Peyer's patch (tissue), 4 donors: ENCODE measurements around the gene RNF213. TPM values are rescaled to one million over a fixed set of nuclear protein-coding genes. Genes with fewer than 3 reads are reported as not detected.

Experiments
- DNase-seq, 3 donors: peaks; one replicate each; pipeline ENCODE4 v3.0.0-alpha.2; 2017 to 2019
- H3K27ac ChIP-seq, 4 donors: fragments of 200-600 bp; sonication (generic); one replicate each; pipeline ENCODE4 v1.5.1; 2016 to 2019
- H3K27me3 ChIP-seq, 2 donors: fragments of 200-600 bp; sonication (generic); one replicate each; pipeline ENCODE4 v1.5.1; 2019
- H3K36me3 ChIP-seq, 3 donors: fragments of 200-600 bp; sonication (generic); one replicate each; pipeline ENCODE4 v1.5.1; 2016 to 2019
- H3K4me1 ChIP-seq, 4 donors: fragments of 200-600 bp; sonication (generic); one replicate each; pipeline ENCODE4 v1.5.1; 2016 to 2019
- H3K4me3 ChIP-seq, 4 donors: fragments of 200-600 bp; sonication (generic); 1 replicate in 3 of 4; 2 replicates in 1 of 4; pipeline ENCODE4 v1.5.1; 2016 to 2019; ENCODE audit warnings: mild to moderate bottlenecking in 1 of 4
- H3K9me3 ChIP-seq, 4 donors: fragments of 200-600 bp; sonication (generic); one replicate each; pipeline ENCODE4 v1.5.1; 2016 to 2019; ENCODE audit warnings: mild to moderate bottlenecking in 1 of 4
- CTCF ChIP-seq, 6 experiments: fragments of 450-650 bp in 4 of 6; fragments of 200-600 bp in 2 of 6; sonication (generic) in 1 of 6; IDR thresholded peaks; one replicate each; pipeline ENCODE4 v1.5.1; 2017 to 2019; ENCODE audit warnings: antibody characterized with exemption in 6 of 6, mild to moderate bottlenecking in 3 of 6, moderate library complexity in 1 of 6
- POLR2A ChIP-seq, 2 donors: fragments of 450-650 bp; IDR thresholded peaks; one replicate each; pipeline ENCODE4 v1.5.1; 2017; ENCODE audit warnings: antibody characterized with exemption in 2 of 2, mild to moderate bottlenecking in 2 of 2, moderate library complexity in 2 of 2
- total RNA-seq, 4 donors: library from RNA; depleted of rRNA; stranded (reverse); fragments of >200 nt; gene quantifications; one replicate each; pipeline ENCODE4 v1.1.0, GENCODE V29; 2016

Gene RNF213
- total RNA-seq, 4 donors from 2014 or later = 187 to 404 (median 293) TPM

- Histone ChIP-seq H3K27ac (no peak overlapping the region), H3K27me3 (no peaks in the 10 kb centered on the region), H3K4me3 (no peak overlapping the region), H3K4me1 (no peaks in the 10 kb centered on the region), H3K9me3 (no peaks in the 10 kb centered on the region), H3K36me3 (peaks cover 0 to 78% (median 0%) of the 10 kb centered on the region in 3 donors)
- DNase-seq = peak in 2 of 3 donors; percentile 33 to 40
- TF ChIP-seq POLR2A (IDR thresholded peaks at IDR 0.05) = no peak
- TF ChIP-seq CTCF (IDR thresholded peaks at IDR 0.05) = no peak
Measured at GRCh38 chr17:80318166-80318565, 57.5 kb downstream of the RNF213 start.

- Histone ChIP-seq H3K9me3 (no peaks in the 10 kb centered on the region), H3K4me1 (no peaks in the 10 kb centered on the region), H3K27ac (no peak overlapping the region), H3K4me3 (no peak overlapping the region), H3K36me3 (peaks cover 0 to 83% (median 0%) of the 10 kb centered on the region in 3 donors), H3K27me3 (no peaks in the 10 kb centered on the region)
- TF ChIP-seq POLR2A (IDR thresholded peaks at IDR 0.05) (no peak), CTCF (IDR thresholded peaks at IDR 0.05) (no peak)
- DNase-seq = peak in 1 of 3 donors; percentile 34
Measured at GRCh38 chr17:80319262-80319998, 58.8 kb downstream of the RNF213 start.

GRCh38 chr17:80319999-80320344, 59.3 kb downstream of the RNF213 start:
- H3K36me3 ChIP-seq = peaks cover 0 to 89% (median 0%) of the 10 kb centered on the region in 3 donors
- DNase-seq = no peak

GRCh38 chr17:80320496-80320895, 59.8 kb downstream of the RNF213 start:
- H3K36me3 ChIP-seq = peaks cover 0 to 94% (median 0%) of the 10 kb centered on the region in 3 donors
- H3K27ac ChIP-seq = no peak overlapping the region
- no peaks in the 10 kb centered on the region for H3K4me1 ChIP-seq
- no peak for TF ChIP-seq CTCF (IDR thresholded peaks at IDR 0.05)
- no peak for TF ChIP-seq POLR2A (IDR thresholded peaks at IDR 0.05)
- H3K9me3 ChIP-seq = no peaks in the 10 kb centered on the region
- peak in 1 of 3 donors; percentile 42 for DNase-seq
- H3K4me3 ChIP-seq = no peak overlapping the region
- H3K27me3 ChIP-seq = no peaks in the 10 kb centered on the region

More at GRCh38 chr17:80319999-80320344, 59.3 kb downstream of the RNF213 start:
- Histone ChIP-seq H3K27ac (no peak overlapping the region), H3K27me3 (no peaks in the 10 kb centered on the region), H3K4me3 (no peak overlapping the region), H3K4me1 (no peaks in the 10 kb centered on the region), H3K9me3 (no peaks in the 10 kb centered on the region)
- TF ChIP-seq POLR2A (IDR thresholded peaks at IDR 0.05) (no peak), CTCF (IDR thresholded peaks at IDR 0.05) (no peak)

GRCh38 chr17:80322864-80323263, 62.2 kb downstream of the RNF213 start:
- H3K27ac ChIP-seq = no peak overlapping the region
- H3K4me1 ChIP-seq = no peaks in the 10 kb centered on the region
- H3K4me3 ChIP-seq = no peak overlapping the region
- no peaks in the 10 kb centered on the region for H3K9me3 ChIP-seq
- no peaks in the 10 kb centered on the region for H3K27me3 ChIP-seq
- TF ChIP-seq CTCF (IDR thresholded peaks at IDR 0.05) (no peak), POLR2A (IDR thresholded peaks at IDR 0.05) (no peak)
- DNase-seq = no peak
- peaks cover 0 to 97% (median 0%) of the 10 kb centered on the region in 3 donors for H3K36me3 ChIP-seq
